Astrocyte (in vitro differentiated cells and primary cell): Measurements from ENCODE around the gene GOPC. TPM values are rescaled to one million over a fixed set of nuclear protein-coding genes. Genes with fewer than 3 reads are reported as not detected.

Experiments used
- DNase-seq: peaks from one replicate; pipeline ENCODE4 v3.0.0-alpha.2; 2010; ENCODE audit warnings: low read depth
- FAIRE-seq: peaks from 2 replicates; lab custom pipeline; 2011; peaks lifted over from hg19 to GRCh38; lab: Jason Lieb, UNC
- H2AFZ ChIP-seq: 2 replicates; pipeline ENCODE4 v1.6.0; 2012; ENCODE audit warnings: low read depth, low read length, inconsistent platforms
- H3K27ac ChIP-seq: 2 replicates; pipeline ENCODE4 v1.5.1; 2011; ENCODE audit warnings: low read depth, low read length, inconsistent platforms
- H3K27me3 ChIP-seq: 2 replicates; pipeline ENCODE4 v1.6.0; 2011; ENCODE audit warnings: low read length, inconsistent platforms; ENCODE audit not compliant: insufficient read depth
- H3K36me3 ChIP-seq: 2 replicates; pipeline ENCODE4 v1.5.1; 2011; ENCODE audit warnings: low read length, inconsistent platforms; ENCODE audit not compliant: insufficient read depth
- H3K4me1 ChIP-seq: 2 replicates; pipeline ENCODE4 v1.5.1; 2011; ENCODE audit warnings: low read length, inconsistent platforms; ENCODE audit not compliant: insufficient read depth
- H3K4me2 ChIP-seq: 2 replicates; pipeline ENCODE4 v1.6.0; 2012; ENCODE audit warnings: low read length, inconsistent platforms
- H3K4me3 ChIP-seq: 2 replicates; pipeline ENCODE4 v1.5.1; 2011; ENCODE audit warnings: low read depth, mild to moderate bottlenecking, low read length, inconsistent platforms; ENCODE audit not compliant: insufficient read depth
- H3K79me2 ChIP-seq: 2 replicates; pipeline ENCODE4 v1.6.0; 2012; ENCODE audit warnings: mild to moderate bottlenecking, low read length, inconsistent platforms; ENCODE audit not compliant: insufficient read depth
- H3K9ac ChIP-seq: 2 replicates; pipeline ENCODE4 v1.6.0; 2012; ENCODE audit warnings: mild to moderate bottlenecking, low read length, inconsistent platforms
- H3K9me3 ChIP-seq: 2 replicates; pipeline ENCODE4 v1.5.1; 2012; ENCODE audit warnings: low read depth, mild to moderate bottlenecking, low read length, inconsistent platforms; ENCODE audit not compliant: insufficient read depth
- H4K20me1 ChIP-seq: 2 replicates; pipeline ENCODE4 v1.6.0; 2012; ENCODE audit warnings: low read length, inconsistent platforms; ENCODE audit not compliant: insufficient read depth
- H3K27ac Mint-ChIP-seq: one replicate; pipeline ENCODE4 v1.8.0; 2021; ENCODE audit warnings: mild to moderate bottlenecking, mixed read lengths; ENCODE audit not compliant: unreplicated experiment
- H3K27me3 Mint-ChIP-seq: one replicate; pipeline ENCODE4 v1.8.0; 2021; ENCODE audit warnings: low read depth, mixed read lengths; ENCODE audit not compliant: unreplicated experiment
- H3K36me3 Mint-ChIP-seq: one replicate; pipeline ENCODE4 v1.8.0; 2021; ENCODE audit warnings: low read depth, mixed read lengths; ENCODE audit not compliant: unreplicated experiment
- H3K4me1 Mint-ChIP-seq: one replicate; pipeline ENCODE4 v1.8.0; 2021; ENCODE audit warnings: low read depth, mixed read lengths; ENCODE audit not compliant: unreplicated experiment
- H3K4me3 Mint-ChIP-seq: one replicate; pipeline ENCODE4 v1.8.0; 2021; ENCODE audit warnings: mild to moderate bottlenecking, moderate library complexity, mixed read lengths; ENCODE audit not compliant: unreplicated experiment
- H3K9me3 Mint-ChIP-seq: one replicate; pipeline ENCODE4 v1.8.0; 2021; ENCODE audit warnings: mild to moderate bottlenecking, mixed read lengths; ENCODE audit not compliant: unreplicated experiment
- CTCF ChIP-seq: IDR thresholded peaks from 2 replicates; pipeline ENCODE4 v1.5.1; 2011; ENCODE audit warnings: low read depth, mild to moderate bottlenecking, inconsistent platforms, low read length, moderate library complexity; ENCODE audit not compliant: insufficient read depth
- EZH2 ChIP-seq: IDR thresholded peaks from 2 replicates; pipeline ENCODE4 v1.6.1; 2012; ENCODE audit warnings: mild to moderate bottlenecking, low read length, inconsistent platforms; ENCODE audit not compliant: insufficient read depth
- total RNA-seq: library from RNA; stranded (reverse); gene quantifications from 2 replicates; pipeline ENCODE4 v1.2.1, GENCODE V29; 2021

Gene GOPC
- total RNA-seq, 1 donor from 2014 or later = 45.0 TPM

DNA sequence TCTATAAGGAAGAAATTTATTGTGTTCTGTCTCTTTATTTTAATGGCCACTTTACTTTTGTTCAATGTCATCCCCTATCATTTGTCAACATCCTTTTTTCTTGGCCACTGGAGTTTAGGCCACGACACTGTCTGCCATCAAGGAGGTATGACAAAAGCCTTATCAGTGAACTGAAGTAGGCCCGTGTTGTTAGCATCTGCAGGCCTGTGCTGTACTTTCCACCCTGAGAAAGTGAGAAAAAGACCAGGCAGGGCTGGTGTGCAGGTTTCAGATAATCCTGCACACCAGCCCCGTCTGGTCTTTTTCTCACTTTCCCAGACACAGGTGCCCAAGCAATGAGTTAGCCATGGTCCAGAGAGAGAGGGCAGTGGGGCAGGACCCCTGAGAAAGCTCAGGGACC lies 57.6 kb downstream of the GOPC start:
- Histone ChIP-seq H2AFZ (no peak overlapping the region), H3K4me3 (no peak overlapping the region), H3K79me2 (no peaks in the 10 kb centered on the region), H3K9me3 (no peaks in the 10 kb centered on the region), H3K4me1 (peaks cover 29% of the 10 kb centered on the region), H3K27me3 (no peaks in the 10 kb centered on the region), H3K36me3 (peaks cover 49% of the 10 kb centered on the region), H4K20me1 (no peaks in the 10 kb centered on the region), H3K9ac (no peak overlapping the region), H3K4me2 (peak overlapping the region; percentile 10), H3K27ac (peak overlapping the region; percentile 29)
- Mint-ChIP-seq H3K9me3 (no peaks in the 10 kb centered on the region), H3K4me1 (peaks cover 38% of the 10 kb centered on the region), H3K27me3 (no peaks in the 10 kb centered on the region), H3K27ac (no peak overlapping the region), H3K36me3 (peaks cover 25% of the 10 kb centered on the region), H3K4me3 (no peak overlapping the region)
- no peak for TF ChIP-seq EZH2
- no peak for TF ChIP-seq CTCF
- FAIRE-seq (no peak), DNase-seq (no peak)

GRCh38 chr6:117542493-117542892 lies 59.8 kb downstream of the GOPC start:
- Mint-ChIP-seq H3K4me1 (peaks cover 34% of the 10 kb centered on the region), H3K36me3 (peaks cover 26% of the 10 kb centered on the region), H3K27ac (no peak overlapping the region), H3K4me3 (no peak overlapping the region), H3K9me3 (no peaks in the 10 kb centered on the region), H3K27me3 (no peaks in the 10 kb centered on the region)
- H3K4me2 ChIP-seq = no peak overlapping the region
- no peak overlapping the region for H3K27ac ChIP-seq
- no peak overlapping the region for H2AFZ ChIP-seq
- no peaks in the 10 kb centered on the region for H3K9me3 ChIP-seq
- TF ChIP-seq EZH2 = no peak
- TF ChIP-seq CTCF = no peak
- H3K36me3 ChIP-seq = peaks cover 60% of the 10 kb centered on the region
- H3K9ac ChIP-seq = no peak overlapping the region
- no peaks in the 10 kb centered on the region for H3K27me3 ChIP-seq
- H3K4me1 ChIP-seq = peaks cover 8% of the 10 kb centered on the region
- FAIRE-seq (no peak), DNase-seq (no peak)
- H3K79me2 ChIP-seq = no peaks in the 10 kb centered on the region
- no peaks in the 10 kb centered on the region for H4K20me1 ChIP-seq
- H3K4me3 ChIP-seq = no peak overlapping the region

DNA sequence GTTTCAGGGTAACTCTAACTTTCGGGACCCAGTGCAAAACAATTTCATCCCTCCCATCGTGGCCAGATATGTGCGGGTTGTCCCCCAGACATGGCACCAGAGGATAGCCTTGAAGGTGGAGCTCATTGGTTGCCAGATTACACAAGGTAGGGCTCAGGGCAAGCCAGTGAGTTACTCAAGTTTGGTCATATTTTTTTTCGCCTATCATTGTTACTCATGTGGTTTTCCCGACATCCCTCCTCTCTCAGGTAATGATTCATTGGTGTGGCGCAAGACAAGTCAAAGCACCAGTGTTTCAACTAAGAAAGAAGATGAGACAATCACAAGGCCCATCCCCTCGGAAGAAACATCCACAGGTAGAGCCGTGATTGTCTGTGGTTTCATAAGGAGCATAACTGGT lies 61.6 kb downstream of the GOPC start:
- no peak overlapping the region for H3K4me3 Mint-ChIP-seq
- Histone ChIP-seq H3K9ac (no peak overlapping the region), H3K27me3 (no peaks in the 10 kb centered on the region), H3K36me3 (peaks cover 58% of the 10 kb centered on the region), H3K4me1 (peaks cover 18% of the 10 kb centered on the region), H3K27ac (no peak overlapping the region), H3K79me2 (no peaks in the 10 kb centered on the region), H3K4me2 (no peak overlapping the region), H2AFZ (no peak overlapping the region), H4K20me1 (no peaks in the 10 kb centered on the region), H3K4me3 (no peak overlapping the region), H3K9me3 (no peaks in the 10 kb centered on the region)
- H3K27me3 Mint-ChIP-seq = no peaks in the 10 kb centered on the region
- FAIRE-seq (no peak), DNase-seq (no peak)
- H3K36me3 Mint-ChIP-seq = peaks cover 21% of the 10 kb centered on the region
- no peaks in the 10 kb centered on the region for H3K9me3 Mint-ChIP-seq
- TF ChIP-seq EZH2 = no peak
- H3K4me1 Mint-ChIP-seq = peaks cover 38% of the 10 kb centered on the region
- H3K27ac Mint-ChIP-seq = no peak overlapping the region
